MM.1S (cell line): ENCODE measurements around the gene CCDC190.

Experiments used
- EZH2 ChIP-seq: fragments of 300-600 bp; sonication (generic); optimal IDR thresholded peaks from 2 replicates; pipeline ENCODE3; 2017; ENCODE audit warnings: low read depth, mild to moderate bottlenecking, antibody characterized with exemption, low read length, mixed read lengths
- TF ChIP-seq, protein P1 (sequence below): fragments of 300-600 bp; sonication (generic); IDR thresholded peaks from 2 replicates; pipeline ENCODE4 v1.5.1; 2016; ENCODE audit warnings: antibody characterized with exemption, low read length, mixed read lengths

DNA sequence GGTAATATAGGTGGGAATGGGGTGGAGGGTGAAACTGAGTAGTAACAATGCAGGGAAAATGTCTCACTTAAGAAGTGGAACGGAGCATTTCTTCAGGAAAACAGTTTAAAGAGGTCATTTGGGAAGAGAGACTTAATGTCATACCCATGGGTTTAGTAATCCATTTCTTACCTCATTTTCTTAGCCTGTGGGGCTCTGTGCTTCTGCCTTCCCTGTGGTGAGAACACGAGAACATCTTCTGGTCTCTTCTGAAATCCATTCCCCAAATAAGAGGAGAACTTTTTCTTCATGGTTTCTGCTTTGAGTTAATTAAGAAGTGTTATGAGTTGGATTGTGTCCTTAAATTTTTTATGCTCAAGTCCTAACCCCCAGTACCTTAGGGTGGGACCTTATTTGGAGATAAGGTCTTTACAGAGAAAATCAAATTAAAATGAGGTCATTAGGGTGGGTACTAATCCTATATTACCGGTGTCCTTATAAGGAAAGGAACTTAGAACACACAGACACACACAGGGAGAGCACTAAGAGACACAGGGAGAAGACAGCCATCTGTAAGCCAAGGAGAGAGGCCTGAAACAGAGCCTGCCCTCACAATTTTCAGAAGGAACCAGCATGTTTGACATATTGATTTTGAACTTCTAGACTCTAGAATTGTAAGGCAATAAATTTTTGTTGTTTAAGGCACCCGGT, 5.4 kb downstream of the CCDC190 start:
- TF ChIP-seq, protein P1, sequence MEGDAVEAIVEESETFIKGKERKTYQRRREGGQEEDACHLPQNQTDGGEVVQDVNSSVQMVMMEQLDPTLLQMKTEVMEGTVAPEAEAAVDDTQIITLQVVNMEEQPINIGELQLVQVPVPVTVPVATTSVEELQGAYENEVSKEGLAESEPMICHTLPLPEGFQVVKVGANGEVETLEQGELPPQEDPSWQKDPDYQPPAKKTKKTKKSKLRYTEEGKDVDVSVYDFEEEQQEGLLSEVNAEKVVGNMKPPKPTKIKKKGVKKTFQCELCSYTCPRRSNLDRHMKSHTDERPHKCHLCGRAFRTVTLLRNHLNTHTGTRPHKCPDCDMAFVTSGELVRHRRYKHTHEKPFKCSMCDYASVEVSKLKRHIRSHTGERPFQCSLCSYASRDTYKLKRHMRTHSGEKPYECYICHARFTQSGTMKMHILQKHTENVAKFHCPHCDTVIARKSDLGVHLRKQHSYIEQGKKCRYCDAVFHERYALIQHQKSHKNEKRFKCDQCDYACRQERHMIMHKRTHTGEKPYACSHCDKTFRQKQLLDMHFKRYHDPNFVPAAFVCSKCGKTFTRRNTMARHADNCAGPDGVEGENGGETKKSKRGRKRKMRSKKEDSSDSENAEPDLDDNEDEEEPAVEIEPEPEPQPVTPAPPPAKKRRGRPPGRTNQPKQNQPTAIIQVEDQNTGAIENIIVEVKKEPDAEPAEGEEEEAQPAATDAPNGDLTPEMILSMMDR = no peak
- no peak for TF ChIP-seq EZH2
